HCT116 (cell line): Measurements from ENCODE around the gene AHI1. TPM values are rescaled to one million over a fixed set of nuclear protein-coding genes. Genes with fewer than 3 reads are reported as not detected.

Source experiments
- ATAC-seq: fragments of 200-7000 bp; cut with Tn5 transposase; 2 replicates; pipeline ENCODE4 v1.9.1; 2020; ENCODE audit warnings: mild to moderate bottlenecking, moderate library complexity
- BruUV-seq: library from RNA; stranded (reverse); fragments of 400-500 nt; replicated peaks from 2 replicates; lab custom pipeline; 2021; lab: Mats Ljungman, UMichigan
- CTCF ChIA-PET: fragments of 300-600 bp; sonication (Branson Sonifier 250); formaldehyde crosslinking; loops from one replicate; lab custom pipeline; 2021; ENCODE audit warnings: antibody characterized with exemption; lab: Charles Lee
- POLR2A ChIA-PET: fragments of 300-600, 350-600 bp; sonication (Branson Sonifier 250); formaldehyde crosslinking; loops from one replicate; lab custom pipeline; 2021; ENCODE audit warnings: antibody characterized with exemption; lab: Charles Lee
- RAD21 ChIA-PET, 2 experiments: fragments of 300-600 bp; sonication (Branson Sonifier 250); formaldehyde crosslinking; loops; one replicate each; lab custom pipeline; 2023; ENCODE audit warnings: low total read pairs in 2 of 2; ENCODE audit not compliant: uncharacterized antibody in 2 of 2, unreplicated experiment in 2 of 2, low non-redundant PET in 1 of 2; lab: Charles Lee
- DNase-seq: peaks from one replicate; pipeline ENCODE4 v3.0.0-alpha.2; 2010; ENCODE audit warnings: low read depth, low spot score
- H2AFZ ChIP-seq: fragments of 200-600 bp; shearing (Covaris generic), sonication (generic); 2 replicates; pipeline ENCODE4 v1.6.1; 2017; ENCODE audit warnings: low read depth, mixed run types, mixed read lengths, antibody characterized with exemption, low read length; ENCODE audit not compliant: poor library complexity, severe bottlenecking
- H3K27ac ChIP-seq: 2 replicates; pipeline ENCODE4 v1.5.1; 2012; ENCODE audit warnings: low read depth, low read length
- H3K27me3 ChIP-seq: fragments of 200-600 bp; sonication (generic); 2 replicates; pipeline ENCODE4 v1.6.1; 2016; ENCODE audit warnings: mixed run types, low read length, mixed read lengths; ENCODE audit not compliant: insufficient read depth
- H3K36me3 ChIP-seq, 2 experiments: fragments of 200-500 bp in 1 of 2; fragments of 200-600 bp in 1 of 2; sonication (Bioruptor generic) in 1 of 2; sonication (generic) in 1 of 2; 2 replicates each; pipeline versions ENCODE4 v1.5.1 to v1.6.1; 2014 to 2016; ENCODE audit warnings: low read length in 2 of 2, inconsistent platforms in 1 of 2, mixed read lengths in 1 of 2, mixed run types in 1 of 2; ENCODE audit not compliant: insufficient read depth in 2 of 2, control insufficient read depth in 1 of 2
- H3K4me1 ChIP-seq, 2 experiments: fragments of 200-600 bp in 1 of 2; sonication (generic) in 1 of 2; 2 replicates each; pipeline versions ENCODE4 v1.5.1 to v1.6.1; 2012 to 2017; ENCODE audit warnings: low read length in 2 of 2, inconsistent platforms in 1 of 2, mild to moderate bottlenecking in 1 of 2, mixed read lengths in 1 of 2, mixed run types in 1 of 2, moderate library complexity in 1 of 2; ENCODE audit not compliant: insufficient read depth in 2 of 2, control insufficient read depth in 1 of 2
- H3K4me2 ChIP-seq: fragments of 200-600 bp; sonication (generic); 2 replicates; pipeline ENCODE4 v1.6.1; 2017; ENCODE audit warnings: mixed run types, low read length, mixed read lengths
- H3K4me3 ChIP-seq, 2 experiments: fragments of 200-600 bp in 1 of 2; sonication (generic) in 1 of 2; replicated peaks in 1 of 2; 2 replicates each; pipeline ENCODE4 v1.5.1; 2011 to 2016; ENCODE audit warnings: low read length in 2 of 2, control low read depth in 1 of 2, low read depth in 1 of 2, mild to moderate bottlenecking in 1 of 2, mixed read lengths in 1 of 2, mixed run types in 1 of 2
- H3K79me2 ChIP-seq: fragments of 200-600 bp; sonication (generic); 2 replicates; pipeline ENCODE4 v1.6.1; 2017; ENCODE audit warnings: mild to moderate bottlenecking, mixed run types, low read length, moderate library complexity, mixed read lengths; ENCODE audit not compliant: insufficient read depth
- H3K9ac ChIP-seq: fragments of 200-600 bp; sonication (generic); 2 replicates; pipeline ENCODE4 v1.6.1; 2016; ENCODE audit warnings: low read length, mixed read lengths
- H3K9me2 ChIP-seq: fragments of 200-600 bp; sonication (generic), shearing (Covaris generic); 2 replicates; pipeline ENCODE4 v1.6.1; 2017; ENCODE audit warnings: mixed run types, mild to moderate bottlenecking, moderate library complexity; ENCODE audit not compliant: insufficient read depth
- H3K9me3 ChIP-seq, 2 experiments: fragments of 200-500 bp in 1 of 2; fragments of 200-600 bp in 1 of 2; sonication (Bioruptor generic) in 1 of 2; sonication (generic) in 1 of 2; 2 replicates each; pipeline ENCODE4 v1.6.1; 2014 to 2017; ENCODE audit warnings: low read length in 2 of 2, mixed read lengths in 2 of 2, inconsistent platforms in 1 of 2, low read depth in 1 of 2, mild to moderate bottlenecking in 1 of 2, mixed run types in 1 of 2, moderate library complexity in 1 of 2; ENCODE audit not compliant: control insufficient read depth in 1 of 2, insufficient read depth in 1 of 2
- H4K20me1 ChIP-seq: fragments of 200-600 bp; sonication (generic), shearing (Covaris generic); 2 replicates; pipeline ENCODE4 v1.6.1; 2017; ENCODE audit warnings: mixed run types, mild to moderate bottlenecking, moderate library complexity; ENCODE audit not compliant: insufficient read depth
- CEBPB ChIP-seq: IDR thresholded peaks from 2 replicates; pipeline ENCODE4 v1.6.1; 2012; ENCODE audit warnings: low read depth
- ELF1 ChIP-seq: IDR thresholded peaks from 2 replicates; pipeline ENCODE4 v1.6.1; 2012; ENCODE audit warnings: low read depth, borderline replicate concordance
- JUND ChIP-seq: IDR thresholded peaks from 2 replicates; pipeline ENCODE4 v1.6.1; 2012
- RAD21 ChIP-seq: IDR thresholded peaks from 2 replicates; pipeline ENCODE4 v1.6.1; 2012; ENCODE audit warnings: low read depth, mild to moderate bottlenecking
- TCF7L2 ChIP-seq: IDR thresholded peaks from 2 replicates; pipeline ENCODE4 v1.7.0; 2011; ENCODE audit warnings: borderline replicate concordance, inconsistent platforms; ENCODE audit not compliant: insufficient read depth, insufficient read length; ENCODE audit errors: extremely low read depth
- YY1 ChIP-seq: IDR thresholded peaks from 2 replicates; pipeline ENCODE4 v1.6.1; 2011; ENCODE audit warnings: low read length, low read depth, moderate library complexity, mild to moderate bottlenecking; ENCODE audit not compliant: insufficient replicate concordance; ENCODE audit errors: extremely low read depth
- intact Hi-C: fragments of 100-400 bp; cut with micrococcal nuclease; formaldehyde crosslinking; loops from 2 replicates; pipeline ENCODE4 v1.10.0; 2022
- total RNA-seq: library from RNA; stranded (reverse); gene quantifications from one replicate; pipeline ENCODE4 v1.2.1, GENCODE V29; 2021; ENCODE audit not compliant: unreplicated experiment
- TF ChIP-seq, protein P1 (sequence below): IDR thresholded peaks from 2 replicates; pipeline ENCODE4 v1.6.1; 2012
- TF ChIP-seq, protein P2 (sequence below): IDR thresholded peaks from 2 replicates; pipeline ENCODE4 v1.6.1; 2012

AHI1 gene
- total RNA-seq, 1 experiment from 2014 or later, result 29.6 TPM

DNA sequence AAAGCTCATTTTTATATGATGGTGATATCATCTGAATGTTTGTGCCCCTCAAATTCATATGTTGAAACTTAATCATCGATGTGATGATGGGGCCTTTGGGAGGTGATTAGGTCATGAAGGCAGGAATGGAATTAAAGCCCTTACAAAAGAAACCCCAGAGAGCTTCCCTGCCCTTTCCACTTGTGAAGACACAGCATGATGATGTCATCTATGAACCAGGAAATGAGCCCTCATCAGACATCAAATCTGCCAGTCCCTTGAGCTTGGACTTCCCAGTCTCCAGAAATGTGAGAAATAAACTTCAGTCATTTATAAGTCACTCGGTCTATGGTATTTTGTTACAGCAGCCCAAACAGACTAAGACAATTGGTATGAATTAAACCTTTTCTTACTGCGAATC, 163.4 kb downstream of the AHI1 start:
- H3K27me3 ChIP-seq, result no peaks in the 10 kb centered on the region
- H3K36me3 ChIP-seq, result no peaks in the 10 kb centered on the region
- TF ChIP-seq, protein P1, sequence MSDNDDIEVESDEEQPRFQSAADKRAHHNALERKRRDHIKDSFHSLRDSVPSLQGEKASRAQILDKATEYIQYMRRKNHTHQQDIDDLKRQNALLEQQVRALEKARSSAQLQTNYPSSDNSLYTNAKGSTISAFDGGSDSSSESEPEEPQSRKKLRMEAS, result no peak
- TF ChIP-seq, protein P2, sequence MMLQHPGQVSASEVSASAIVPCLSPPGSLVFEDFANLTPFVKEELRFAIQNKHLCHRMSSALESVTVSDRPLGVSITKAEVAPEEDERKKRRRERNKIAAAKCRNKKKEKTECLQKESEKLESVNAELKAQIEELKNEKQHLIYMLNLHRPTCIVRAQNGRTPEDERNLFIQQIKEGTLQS, result no peak
- TF ChIP-seq ELF1, result no peak
- no peak for TF ChIP-seq JUND
- H4K20me1 ChIP-seq, result no peaks in the 10 kb centered on the region
- BruUV-seq, result no TSS peak
- H3K79me2 ChIP-seq, result no peaks in the 10 kb centered on the region
- POLR2A ChIA-PET, result no interaction called here
- H3K9ac ChIP-seq, result no peak overlapping the region
- no peaks in the 10 kb centered on the region for H3K4me1 ChIP-seq
- RAD21 ChIA-PET, result no interaction called here
- CTCF ChIA-PET, result no interaction called here
- H3K4me3 ChIP-seq, result no peak overlapping the region
- no peaks in the 10 kb centered on the region for H3K9me2 ChIP-seq
- no peak overlapping the region for H3K27ac ChIP-seq
- intact Hi-C loops, result no loop called here
- H3K4me2 ChIP-seq, result no peak overlapping the region
- H3K9me3 ChIP-seq, result no peaks in the 10 kb centered on the region
- DNase-seq (no peak), ATAC-seq (no peak)
- no peak overlapping the region for H2AFZ ChIP-seq

- no peak overlapping the region for H2AFZ ChIP-seq
- no peaks in the 10 kb centered on the region for H3K9me2 ChIP-seq
- H4K20me1 ChIP-seq, result no peaks in the 10 kb centered on the region
- no peak overlapping the region for H3K4me2 ChIP-seq
- BruUV-seq, result no TSS peak
- no peak for ATAC-seq
- no peak overlapping the region for H3K27ac ChIP-seq
- H3K27me3 ChIP-seq, result no peaks in the 10 kb centered on the region
- H3K9me3 ChIP-seq, result no peaks in the 10 kb centered on the region
- ChIA-PET POLR2A (no interaction called here), CTCF (no interaction called here), RAD21 (no interaction called here)
- no peak overlapping the region for H3K4me3 ChIP-seq
- TF ChIP-seq RAD21 (no peak), YY1 (no peak), CEBPB (no peak), TCF7L2 (no peak)
- intact Hi-C loops, result no loop called here
- no peaks in the 10 kb centered on the region for H3K36me3 ChIP-seq
- H3K4me1 ChIP-seq, result no peaks in the 10 kb centered on the region
- H3K79me2 ChIP-seq, result no peaks in the 10 kb centered on the region
- H3K9ac ChIP-seq, result no peak overlapping the region
- DNase-seq, result no peak
Observed at GRCh38 chr6:135331002-135331401, 166.5 kb downstream of the AHI1 start.
